ENCODE results near the gene CYP3A5. TPM values are rescaled to one million over a fixed set of nuclear protein-coding genes. Genes with fewer than 3 reads are reported as not detected.

Gene CYP3A5
- total RNA-seq, 1 experiment from 2014 or later, result 9.1 TPM

DNA sequence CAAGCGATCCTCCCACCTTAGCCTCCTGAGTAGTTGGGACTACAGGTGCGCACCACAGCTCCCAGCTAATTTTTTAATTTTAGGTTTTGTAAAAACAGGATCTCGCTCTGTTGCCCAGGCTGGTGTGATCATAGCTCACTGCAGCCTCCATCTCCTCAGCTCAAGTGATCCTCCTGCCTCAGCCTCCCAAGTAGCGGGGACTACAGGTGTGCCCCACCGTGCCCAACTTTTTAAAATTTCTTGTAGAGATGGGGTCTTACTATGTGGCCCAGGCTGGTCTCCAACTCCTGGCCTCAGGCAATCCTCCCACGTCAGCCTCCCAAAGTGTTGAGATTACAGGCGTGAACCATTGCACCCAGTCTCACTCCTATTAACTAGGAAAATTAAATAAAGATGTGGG lies 74.3 kb downstream of the CYP3A5 start:
- DNase-seq (ENCODE audit: low spot score), result no peak
- TF ChIP-seq CTCF (conservative IDR thresholded peaks at IDR 0.05; ENCODE audit: low read depth, low read length), result no peak
- no peak for TF ChIP-seq EZH2 (IDR thresholded peaks at IDR 0.05; ENCODE audit: borderline replicate concordance, low read depth, low read length, poor library complexity, severe bottlenecking)
- no peaks in the 10 kb centered on the region for H3K9me3 ChIP-seq (ENCODE audit: low read depth, low read length, poor library complexity, severe bottlenecking)
- ChIA-PET POLR2A (ENCODE audit: low non-redundant PET) (no interaction called here), CTCF (no interaction called here)
- no peak overlapping the region for H3K4me3 ChIP-seq (ENCODE audit: low read depth, low read length, poor library complexity, severe bottlenecking)
- BruUV-seq (replicated peaks), result no TSS peak
- intact Hi-C loops (cut with micrococcal nuclease; ENCODE audit: unreplicated experiment), result no loop called here
- H3K27me3 ChIP-seq (replicated peaks; ENCODE audit: insufficient read depth, low read depth, low read length, poor library complexity), result no peaks in the 10 kb centered on the region
- H3K4me1 ChIP-seq (ENCODE audit: insufficient read depth, low read length, poor library complexity, severe bottlenecking), result no peaks in the 10 kb centered on the region
- H3K27ac ChIP-seq (ENCODE audit: low read depth, low read length, poor library complexity, severe bottlenecking), result no peak overlapping the region
- no peaks in the 10 kb centered on the region for H3K36me3 ChIP-seq (ENCODE audit: insufficient read depth, low read length, poor library complexity, severe bottlenecking)

DNA sequence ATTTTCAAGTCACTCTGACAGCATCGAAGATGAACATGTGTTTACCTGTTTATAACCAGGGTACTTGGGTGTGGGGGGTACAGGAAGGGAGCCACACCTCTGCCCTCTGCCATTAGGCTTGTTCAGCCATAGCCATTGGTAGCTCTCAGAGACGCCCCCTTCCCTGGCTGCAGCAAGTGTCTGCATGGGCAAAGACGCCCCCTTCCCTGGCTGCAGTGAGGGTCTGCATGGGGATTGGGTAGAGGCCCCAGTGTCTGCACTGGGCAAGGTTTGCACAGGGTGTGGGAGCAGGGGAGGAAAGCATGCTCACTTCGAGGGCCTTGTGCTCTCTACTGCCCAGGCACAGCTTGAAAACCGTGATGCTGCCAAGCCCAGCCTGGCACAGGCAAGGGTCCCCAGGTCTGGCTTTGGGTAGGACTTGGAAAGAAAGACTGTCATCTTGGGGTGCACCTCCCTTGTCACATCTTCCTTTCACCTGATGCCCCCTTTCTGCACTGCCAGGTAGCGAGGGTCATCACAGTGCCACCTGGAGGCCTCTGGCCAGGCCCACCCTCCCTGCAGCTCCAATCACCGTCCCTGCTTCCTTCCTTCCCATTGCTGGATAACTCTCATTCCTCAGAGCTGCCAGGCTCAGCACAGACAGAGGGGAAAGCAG lies 78.0 kb downstream of the CYP3A5 start:
- TF ChIP-seq EZH2 (IDR thresholded peaks at IDR 0.05; ENCODE audit: borderline replicate concordance, low read depth, low read length, poor library complexity, severe bottlenecking) (no peak), CTCF (conservative IDR thresholded peaks at IDR 0.05; ENCODE audit: low read depth, low read length) (no peak)
- H3K4me3 ChIP-seq (ENCODE audit: low read depth, low read length, poor library complexity, severe bottlenecking), result no peak overlapping the region
- no peaks in the 10 kb centered on the region for H3K4me1 ChIP-seq (ENCODE audit: insufficient read depth, low read length, poor library complexity, severe bottlenecking)
- CTCF ChIA-PET, result no interaction called here
- H3K9me3 ChIP-seq (ENCODE audit: low read depth, low read length, poor library complexity, severe bottlenecking), result no peaks in the 10 kb centered on the region
- H3K27ac ChIP-seq (ENCODE audit: low read depth, low read length, poor library complexity, severe bottlenecking), result no peak overlapping the region
- no peak for DNase-seq (ENCODE audit: low spot score)
- POLR2A ChIA-PET (ENCODE audit: low non-redundant PET), result no interaction called here
- no TSS peak for BruUV-seq (replicated peaks)
- no peaks in the 10 kb centered on the region for H3K36me3 ChIP-seq (ENCODE audit: insufficient read depth, low read length, poor library complexity, severe bottlenecking)
- no peaks in the 10 kb centered on the region for H3K27me3 ChIP-seq (replicated peaks; ENCODE audit: insufficient read depth, low read depth, low read length, poor library complexity)
- intact Hi-C loops (cut with micrococcal nuclease; ENCODE audit: unreplicated experiment), result no loop called here

DNA sequence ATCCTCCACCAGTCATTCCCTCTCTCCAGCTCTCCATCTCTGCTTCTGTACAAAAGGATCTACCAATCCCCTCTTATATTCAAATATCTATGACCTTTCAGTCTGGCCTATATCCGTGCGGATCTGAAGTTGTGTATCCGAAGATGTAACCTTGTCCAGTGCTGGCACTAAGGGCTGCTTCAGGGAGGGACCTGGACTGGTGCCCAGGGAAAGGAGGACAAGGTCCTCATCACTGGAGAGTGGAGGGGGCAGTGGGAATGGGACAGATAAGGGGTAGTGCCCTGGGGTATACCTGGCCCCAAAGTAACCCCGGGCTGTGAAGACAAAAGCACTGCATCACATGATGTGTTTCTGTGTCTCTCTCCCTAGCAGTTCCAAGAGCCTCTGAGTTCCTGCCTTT lies 80.0 kb downstream of the CYP3A5 start:
- CTCF ChIA-PET, result interaction anchor here (1.0 kb wide), 1 partner anchor 296 kb away, joined by 3 read pairs; no protein-coding TSS in a partner anchor
- BruUV-seq (replicated peaks), result no TSS peak
- Histone ChIP-seq H3K9me3 (ENCODE audit: low read depth, low read length, poor library complexity, severe bottlenecking) (no peaks in the 10 kb centered on the region), H3K4me3 (ENCODE audit: low read depth, low read length, poor library complexity, severe bottlenecking) (no peak overlapping the region), H3K27me3 (replicated peaks; ENCODE audit: insufficient read depth, low read depth, low read length, poor library complexity) (no peaks in the 10 kb centered on the region), H3K27ac (ENCODE audit: low read depth, low read length, poor library complexity, severe bottlenecking) (no peak overlapping the region), H3K4me1 (ENCODE audit: insufficient read depth, low read length, poor library complexity, severe bottlenecking) (no peaks in the 10 kb centered on the region), H3K36me3 (ENCODE audit: insufficient read depth, low read length, poor library complexity, severe bottlenecking) (no peaks in the 10 kb centered on the region)
- intact Hi-C loops (cut with micrococcal nuclease; ENCODE audit: unreplicated experiment), result no loop called here
- no peak for DNase-seq (ENCODE audit: low spot score)
- POLR2A ChIA-PET (ENCODE audit: low non-redundant PET), result no interaction called here
- TF ChIP-seq CTCF (conservative IDR thresholded peaks at IDR 0.05; ENCODE audit: low read depth, low read length), result no peak
- no peak for TF ChIP-seq EZH2 (IDR thresholded peaks at IDR 0.05; ENCODE audit: borderline replicate concordance, low read depth, low read length, poor library complexity, severe bottlenecking)

Other genes starting within 250 kb of the CYP3A5 start
- 8.4 and 11.8 TPM in 2 replicates for gene PTCD1, start 241.2 kb downstream of the CYP3A5 start, total RNA-seq (2021)
- gene CPSF4, start 241.1 kb downstream of the CYP3A5 start, total RNA-seq (2021), result 75.3 and 87.5 TPM in 2 replicates
- 411 and 461 TPM in 2 replicates for gene ATP5MF, start 213.8 kb downstream of the CYP3A5 start, total RNA-seq (2021)
- gene ZNF789, start 207.1 kb downstream of the CYP3A5 start, total RNA-seq (2021), result 17.0 and 18.2 TPM in 2 replicates
- gene ZNF394, start 179.7 kb downstream of the CYP3A5 start, total RNA-seq (2021), result 19.3 and 20.2 TPM in 2 replicates
- 13.3 and 13.4 TPM in 2 replicates for gene ZKSCAN5, start 175.3 kb downstream of the CYP3A5 start, total RNA-seq (2021)
- gene FAM200A, start 127.9 kb downstream of the CYP3A5 start, total RNA-seq (2021), result 6.1 and 8.4 TPM in 2 replicates
- gene ZNF655, start 121.4 kb downstream of the CYP3A5 start, total RNA-seq (2021), result 59.3 and 60.6 TPM in 2 replicates
- 0.81 and 1.3 TPM in 2 replicates for gene TMEM225B, start 81.7 kb downstream of the CYP3A5 start, total RNA-seq (2021)
- 19.8 and 20.6 TPM in 2 replicates for gene ZSCAN25, start 63.0 kb downstream of the CYP3A5 start, total RNA-seq (2021)
- gene CYP3A7, start 55.2 kb upstream of the CYP3A5 start, total RNA-seq (2021), result not detected in 2 replicates
- gene CYP3A4, start 104.2 kb upstream of the CYP3A5 start, total RNA-seq (2021), result not detected in 2 replicates
- gene CYP3A43, start 148.0 kb upstream of the CYP3A5 start, total RNA-seq (2021), result not detected in 2 replicates
- not detected in 2 replicates for gene OR2AE1, start 197.0 kb upstream of the CYP3A5 start, total RNA-seq (2021)
- 18.3 and 23.4 TPM in 2 replicates for gene TRIM4, start 239.5 kb upstream of the CYP3A5 start, total RNA-seq (2021)
- gene GJC3, start 249.6 kb upstream of the CYP3A5 start, total RNA-seq (2021), result not detected in 2 replicates